ENCODE measurements around the gene ZNF408. TPM values are rescaled to one million over a fixed set of nuclear protein-coding genes. Genes with fewer than 3 reads are reported as not detected.
A peak's percentile ranks its signal among the peaks of the same experiment; 100 is the strongest.
"Not testable (repeated sequence)": the region's sequence is repeated elsewhere in the genome, so short reads cannot be mapped to it uniquely, and the experiment has no call there.

The ZNF408 gene
- polyA plus RNA-seq, 4 donors: 8.7 to 11.6 (median 11.5) TPM

GRCh38 chr11:46663277-46663940, 37.4 kb upstream of the ZNF408 start:
- DNase-seq (no peak), FAIRE-seq (no peak)
- 87 to 96% (median 92%) methylated on average over 4 of the region's 4 CpGs for WGBS, 3 donors
- Histone ChIP-seq H3K36me3 (ENCODE audit: control insufficient read depth in 3 of 3, insufficient read depth in 2 of 3, low read depth in 1 of 3, low read length in 3 of 3) (peaks cover 13 to 67% (median 37%) of the 10 kb centered on the region in 3 donors), H3K4me3 (ENCODE audit: low read depth in 1 of 3, low read length in 3 of 3) (no peak overlapping the region), H3K27me3 (ENCODE audit: control insufficient read depth in 3 of 3, insufficient read depth in 3 of 3, low read length in 3 of 3) (no peaks in the 10 kb centered on the region), H3K27ac (ENCODE audit: low read depth in 1 of 3, low read length in 2 of 3) (no peak overlapping the region), H3K4me1 (ENCODE audit: control insufficient read depth in 3 of 3, insufficient read depth in 2 of 3, low read depth in 1 of 3, low read length in 2 of 3) (peaks cover 0 to 5% (median 0%) of the 10 kb centered on the region in 3 donors), H3K9me3 (ENCODE audit: control insufficient read depth in 2 of 2, insufficient read depth in 1 of 2, low read depth in 1 of 2, low read length in 1 of 2) (no peaks in the 10 kb centered on the region)

GRCh38 chr11:46664612-46665011, 36.2 kb upstream of the ZNF408 start:
- peak overlapping the region in 1 of 3 donors; percentile 61 for H3K27ac ChIP-seq (ENCODE audit: low read depth in 1 of 3, low read length in 2 of 3)
- no peak overlapping the region for H3K4me3 ChIP-seq (ENCODE audit: low read depth in 1 of 3, low read length in 3 of 3)
- FAIRE-seq (no peak), DNase-seq (no peak)
- no peaks in the 10 kb centered on the region for H3K27me3 ChIP-seq (ENCODE audit: control insufficient read depth in 3 of 3, insufficient read depth in 3 of 3, low read length in 3 of 3)
- peaks cover 0 to 3% (median 0%) of the 10 kb centered on the region in 3 donors for H3K4me1 ChIP-seq (ENCODE audit: control insufficient read depth in 3 of 3, insufficient read depth in 2 of 3, low read depth in 1 of 3, low read length in 2 of 3)
- 71 to 76% (median 76%) methylated on average over 6 of the region's 6 CpGs for WGBS, 3 donors
- no peaks in the 10 kb centered on the region for H3K9me3 ChIP-seq (ENCODE audit: control insufficient read depth in 2 of 2, insufficient read depth in 1 of 2, low read depth in 1 of 2, low read length in 1 of 2)
- peaks cover 17 to 70% (median 38%) of the 10 kb centered on the region in 3 donors for H3K36me3 ChIP-seq (ENCODE audit: control insufficient read depth in 3 of 3, insufficient read depth in 2 of 3, low read depth in 1 of 3, low read length in 3 of 3)

- Histone ChIP-seq H3K4me1 (ENCODE audit: control insufficient read depth in 3 of 3, insufficient read depth in 2 of 3, low read depth in 1 of 3, low read length in 2 of 3) (no peaks in the 10 kb centered on the region), H3K4me3 (ENCODE audit: low read depth in 1 of 3, low read length in 3 of 3) (no peak overlapping the region), H3K27me3 (ENCODE audit: control insufficient read depth in 3 of 3, insufficient read depth in 3 of 3, low read length in 3 of 3) (no peaks in the 10 kb centered on the region), H3K36me3 (ENCODE audit: control insufficient read depth in 3 of 3, insufficient read depth in 2 of 3, low read depth in 1 of 3, low read length in 3 of 3) (peaks cover 17 to 78% (median 38%) of the 10 kb centered on the region in 3 donors), H3K27ac (ENCODE audit: low read depth in 1 of 3, low read length in 2 of 3) (peak overlapping the region in 1 of 3 donors; percentile 12), H3K9me3 (ENCODE audit: control insufficient read depth in 2 of 2, insufficient read depth in 1 of 2, low read depth in 1 of 2, low read length in 1 of 2) (no peaks in the 10 kb centered on the region)
- FAIRE-seq: no peak
- WGBS, 3 donors: 82 to 88% (median 88%) methylated on average over 1 of the region's 1 CpG
- no peak for DNase-seq
Observed at GRCh38 chr11:46665356-46665755, 35.5 kb upstream of the ZNF408 start.

DNA sequence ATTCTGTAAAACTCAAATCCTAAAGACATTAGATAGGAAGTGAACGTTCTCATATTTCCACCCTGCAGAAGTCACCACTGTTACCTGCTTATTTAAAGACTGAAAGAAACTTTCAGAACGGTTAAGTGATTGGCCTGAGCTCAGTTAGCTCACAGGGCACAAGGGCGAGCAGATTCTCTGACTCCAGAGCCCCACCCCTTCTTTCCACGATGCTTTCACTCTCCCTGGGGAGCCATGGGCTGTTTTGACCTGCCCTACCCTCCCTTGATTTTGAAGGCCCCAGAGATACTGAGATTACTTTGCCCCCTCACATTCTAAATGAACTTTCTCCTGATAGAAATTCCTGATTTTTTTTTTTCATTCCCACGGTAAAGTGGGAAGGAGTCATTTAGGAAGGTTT, 34.3 kb upstream of the ZNF408 start:
- FAIRE-seq (no peak), DNase-seq (no peak)
- Histone ChIP-seq H3K36me3 (ENCODE audit: control insufficient read depth in 3 of 3, insufficient read depth in 2 of 3, low read depth in 1 of 3, low read length in 3 of 3) (peaks cover 18 to 78% (median 36%) of the 10 kb centered on the region in 3 donors), H3K27ac (ENCODE audit: low read depth in 1 of 3, low read length in 2 of 3) (no peak overlapping the region), H3K9me3 (ENCODE audit: control insufficient read depth in 2 of 2, insufficient read depth in 1 of 2, low read depth in 1 of 2, low read length in 1 of 2) (no peaks in the 10 kb centered on the region), H3K4me3 (ENCODE audit: low read depth in 1 of 3, low read length in 3 of 3) (no peak overlapping the region), H3K27me3 (ENCODE audit: control insufficient read depth in 3 of 3, insufficient read depth in 3 of 3, low read length in 3 of 3) (no peaks in the 10 kb centered on the region), H3K4me1 (ENCODE audit: control insufficient read depth in 3 of 3, insufficient read depth in 2 of 3, low read depth in 1 of 3, low read length in 2 of 3) (no peaks in the 10 kb centered on the region)
- 53 to 58% (median 54%) methylated on average over 5 of the region's 5 CpGs for WGBS, 3 donors

GRCh38 chr11:46667043-46667481, 33.8 kb upstream of the ZNF408 start:
- Histone ChIP-seq H3K4me3 (ENCODE audit: low read depth in 1 of 3, low read length in 3 of 3) (no peak overlapping the region), H3K36me3 (ENCODE audit: control insufficient read depth in 3 of 3, insufficient read depth in 2 of 3, low read depth in 1 of 3, low read length in 3 of 3) (peaks cover 20 to 82% (median 37%) of the 10 kb centered on the region in 3 donors), H3K9me3 (ENCODE audit: control insufficient read depth in 2 of 2, insufficient read depth in 1 of 2, low read depth in 1 of 2, low read length in 1 of 2) (no peaks in the 10 kb centered on the region), H3K27me3 (ENCODE audit: control insufficient read depth in 3 of 3, insufficient read depth in 3 of 3, low read length in 3 of 3) (no peaks in the 10 kb centered on the region), H3K27ac (ENCODE audit: low read depth in 1 of 3, low read length in 2 of 3) (peak overlapping the region in 1 of 3 donors; percentile 31), H3K4me1 (ENCODE audit: control insufficient read depth in 3 of 3, insufficient read depth in 2 of 3, low read depth in 1 of 3, low read length in 2 of 3) (no peaks in the 10 kb centered on the region)
- DNase-seq (no peak), FAIRE-seq (no peak)
- WGBS, 3 donors: 75 to 79% (median 78%) methylated on average over 2 of the region's 2 CpGs

- no peaks in the 10 kb centered on the region for H3K27me3 ChIP-seq (ENCODE audit: control insufficient read depth in 3 of 3, insufficient read depth in 3 of 3, low read length in 3 of 3)
- no peak overlapping the region for H3K4me3 ChIP-seq (ENCODE audit: low read depth in 1 of 3, low read length in 3 of 3)
- no peak overlapping the region for H3K27ac ChIP-seq (ENCODE audit: low read depth in 1 of 3, low read length in 2 of 3)
- DNase-seq (no peak), FAIRE-seq (no peak)
- WGBS, 3 donors: 93 to 96% (median 94%) methylated on average over 12 of the region's 12 CpGs
- H3K36me3 ChIP-seq (ENCODE audit: control insufficient read depth in 3 of 3, insufficient read depth in 2 of 3, low read depth in 1 of 3, low read length in 3 of 3): peaks cover 16 to 88% (median 38%) of the 10 kb centered on the region in 3 donors
- peaks cover 0 to 3% (median 0%) of the 10 kb centered on the region in 3 donors for H3K4me1 ChIP-seq (ENCODE audit: control insufficient read depth in 3 of 3, insufficient read depth in 2 of 3, low read depth in 1 of 3, low read length in 2 of 3)
- no peaks in the 10 kb centered on the region for H3K9me3 ChIP-seq (ENCODE audit: control insufficient read depth in 2 of 2, insufficient read depth in 1 of 2, low read depth in 1 of 2, low read length in 1 of 2)
Observed at GRCh38 chr11:46668480-46669085, 32.2 kb upstream of the ZNF408 start.

GRCh38 chr11:46669711-46670139, 31.1 kb upstream of the ZNF408 start:
- Histone ChIP-seq H3K4me3 (ENCODE audit: low read depth in 1 of 3, low read length in 3 of 3) (no peak overlapping the region), H3K27me3 (ENCODE audit: control insufficient read depth in 3 of 3, insufficient read depth in 3 of 3, low read length in 3 of 3) (no peaks in the 10 kb centered on the region), H3K27ac (ENCODE audit: low read depth in 1 of 3, low read length in 2 of 3) (no peak overlapping the region), H3K9me3 (ENCODE audit: control insufficient read depth in 2 of 2, insufficient read depth in 1 of 2, low read depth in 1 of 2, low read length in 1 of 2) (no peaks in the 10 kb centered on the region), H3K36me3 (ENCODE audit: control insufficient read depth in 3 of 3, insufficient read depth in 2 of 3, low read depth in 1 of 3, low read length in 3 of 3) (peaks cover 16 to 86% (median 37%) of the 10 kb centered on the region in 3 donors), H3K4me1 (ENCODE audit: control insufficient read depth in 3 of 3, insufficient read depth in 2 of 3, low read depth in 1 of 3, low read length in 2 of 3) (peaks cover 0 to 14% (median 2%) of the 10 kb centered on the region in 3 donors)
- no peak for DNase-seq
- 74 to 77% (median 76%) methylated on average over 3 of the region's 3 CpGs for WGBS, 3 donors
- no peak for FAIRE-seq

- Histone ChIP-seq H3K36me3 (ENCODE audit: control insufficient read depth in 3 of 3, insufficient read depth in 2 of 3, low read depth in 1 of 3, low read length in 3 of 3) (peaks cover 11 to 84% (median 32%) of the 10 kb centered on the region in 3 donors), H3K4me1 (ENCODE audit: control insufficient read depth in 3 of 3, insufficient read depth in 2 of 3, low read depth in 1 of 3, low read length in 2 of 3) (peaks cover 2 to 22% (median 7%) of the 10 kb centered on the region in 3 donors)
- not testable (repeated sequence) for H3K9me3 ChIP-seq (ENCODE audit: control insufficient read depth in 2 of 2, insufficient read depth in 1 of 2, low read depth in 1 of 2, low read length in 1 of 2); FAIRE-seq; H3K27ac ChIP-seq (ENCODE audit: low read depth in 1 of 3, low read length in 2 of 3); H3K27me3 ChIP-seq (ENCODE audit: control insufficient read depth in 3 of 3, insufficient read depth in 3 of 3, low read length in 3 of 3); DNase-seq; H3K4me3 ChIP-seq (ENCODE audit: low read depth in 1 of 3, low read length in 3 of 3)
- WGBS, 3 donors: 86 to 98% (median 89%) methylated on average over 3 of the region's 3 CpGs
Observed at GRCh38 chr11:46670521-46670920, 30.3 kb upstream of the ZNF408 start.

Measured in small intestine (tissue), 7 donors.